Measurements from ENCODE around the gene PYCR2. TPM values are rescaled to one million over a fixed set of nuclear protein-coding genes. Genes with fewer than 3 reads are reported as not detected.
"Not testable (repeated sequence)": the region's sequence is repeated elsewhere in the genome, so short reads cannot be mapped to it uniquely, and the experiment has no call there.

Gene PYCR2
- total RNA-seq, 2 experiments from 2014 or later: 136 to 181 TPM

DNA sequence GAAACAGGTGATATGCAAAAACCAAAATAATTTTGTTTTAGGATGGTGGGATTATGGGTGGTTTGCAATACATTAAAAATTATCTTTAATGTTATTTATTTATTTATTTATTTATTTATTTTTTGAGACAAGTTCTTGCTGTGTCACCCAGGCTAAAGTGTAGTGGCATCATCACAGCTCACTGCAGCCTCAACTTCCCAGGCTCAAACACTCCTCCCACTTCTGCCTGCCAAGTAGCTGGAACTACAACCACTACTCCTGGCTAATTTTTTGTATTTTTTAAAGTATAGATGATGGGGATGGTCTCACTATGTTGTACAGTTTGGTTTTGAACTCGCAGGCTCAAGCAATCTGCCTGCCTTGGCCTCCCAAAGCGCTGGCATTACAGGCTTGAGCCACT is 6.5 kb upstream of the PYCR2 start:
- Histone ChIP-seq H3K27ac (ENCODE audit: low read depth, low read length, poor library complexity, severe bottlenecking) (no peak overlapping the region), H3K4me3 (ENCODE audit: low read depth, low read length, poor library complexity, severe bottlenecking) (no peak overlapping the region), H3K4me2 (ENCODE audit: low read length) (no peak overlapping the region), H3K79me2 (ENCODE audit: insufficient read depth, low read depth, low read length) (no peaks in the 10 kb centered on the region), H3K9me2 (ENCODE audit: insufficient read depth, low read length) (no peaks in the 10 kb centered on the region), H3K4me1 (ENCODE audit: insufficient read depth, low read length, poor library complexity, severe bottlenecking) (peaks cover 36% of the 10 kb centered on the region), H3K9me3 (ENCODE audit: low read length) (no peaks in the 10 kb centered on the region), H4K20me1 (ENCODE audit: insufficient read depth, low read length) (no peaks in the 10 kb centered on the region), H2AFZ (ENCODE audit: low read length) (peak overlapping the region; percentile 93; the same call in 1 of the 2 replicates), H3K36me3 (ENCODE audit: insufficient read depth, low read length) (no peaks in the 10 kb centered on the region)
- no peak for TF ChIP-seq CTCF (conservative IDR thresholded peaks at IDR 0.05; ENCODE audit: low read length)
- no peak for TF ChIP-seq EZH2phosphoT487 (IDR thresholded peaks at IDR 0.05; ENCODE audit: borderline replicate concordance, low read depth, low read length)
- no TSS peak for BruUV-seq (replicated peaks)
- no peak for DNase-seq (ENCODE audit: low spot score)
- POLR2A ChIA-PET: interaction anchor here (0.7 to 2.3 kb wide), 9 partner anchors 10 to 427 kb away, joined by 3 to 10 read pairs (median 4); partner anchors contain the start of genes LEFTY2 and SRP9
- intact Hi-C loops (cut with micrococcal nuclease; ENCODE audit: unreplicated experiment): no loop called here
- CTCF ChIA-PET (ENCODE audit: unreplicated experiment): interaction anchor here (1.4 kb wide), 1 partner anchor 10 kb away, joined by 5 read pairs; the partner anchor contains the start of gene LEFTY2

- peaks cover 45% of the 10 kb centered on the region for H3K4me1 ChIP-seq (ENCODE audit: insufficient read depth, low read length, poor library complexity, severe bottlenecking)
- not testable (repeated sequence) for BruUV-seq (replicated peaks); H3K79me2 ChIP-seq (ENCODE audit: insufficient read depth, low read depth, low read length); H3K4me3 ChIP-seq (ENCODE audit: low read depth, low read length, poor library complexity, severe bottlenecking); H3K36me3 ChIP-seq (ENCODE audit: insufficient read depth, low read length); H2AFZ ChIP-seq (ENCODE audit: low read length); H4K20me1 ChIP-seq (ENCODE audit: insufficient read depth, low read length); H3K27ac ChIP-seq (ENCODE audit: low read depth, low read length, poor library complexity, severe bottlenecking); DNase-seq (ENCODE audit: low spot score); H3K4me2 ChIP-seq (ENCODE audit: low read length); H3K9me3 ChIP-seq (ENCODE audit: low read length); H3K9me2 ChIP-seq (ENCODE audit: insufficient read depth, low read length)
- intact Hi-C loops (cut with micrococcal nuclease; ENCODE audit: unreplicated experiment): loop anchor here (10.0 kb wide), 1 partner anchor 725 kb away; no protein-coding TSS in a partner anchor
- ChIA-PET POLR2A (interaction anchor here (0.6 to 1.7 kb wide), 5 partner anchors 9 to 275 kb away, joined by 4 to 6 read pairs (median 4); partner anchors contain the start of gene TMEM63A), CTCF (ENCODE audit: unreplicated experiment) (interaction anchor here (1.4 kb wide), 1 partner anchor 11 kb away, joined by 5 read pairs; the partner anchor contains the start of gene LEFTY2)
Measured at GRCh38 chr1:225929462-225929861, 5.4 kb upstream of the PYCR2 start.

GRCh38 chr1:225928186-225929175 is 4.4 kb upstream of the PYCR2 start:
- POLR2A ChIA-PET: no interaction called here
- H3K4me1 ChIP-seq (ENCODE audit: insufficient read depth, low read length, poor library complexity, severe bottlenecking): peaks cover 45% of the 10 kb centered on the region

More at GRCh38 chr1:225928186-225929175, 4.4 kb upstream of the PYCR2 start:
- Histone ChIP-seq H3K79me2 (ENCODE audit: insufficient read depth, low read depth, low read length) (peaks cover 5% of the 10 kb centered on the region), H3K9me3 (ENCODE audit: low read length) (no peaks in the 10 kb centered on the region), H4K20me1 (ENCODE audit: insufficient read depth, low read length) (no peaks in the 10 kb centered on the region), H2AFZ (ENCODE audit: low read length) (peak overlapping the region; percentile 78), H3K4me2 (ENCODE audit: low read length) (no peak overlapping the region), H3K27ac (ENCODE audit: low read depth, low read length, poor library complexity, severe bottlenecking) (peak overlapping the region; percentile 6), H3K4me3 (ENCODE audit: low read depth, low read length, poor library complexity, severe bottlenecking) (no peak overlapping the region), H3K9me2 (ENCODE audit: insufficient read depth, low read length) (no peaks in the 10 kb centered on the region), H3K36me3 (ENCODE audit: insufficient read depth, low read length) (no peaks in the 10 kb centered on the region)
- CTCF ChIA-PET (ENCODE audit: unreplicated experiment): interaction anchor here (1.0 kb wide), 1 partner anchor 8 kb away, joined by 3 read pairs; no protein-coding TSS in a partner anchor
- intact Hi-C loops (cut with micrococcal nuclease; ENCODE audit: unreplicated experiment): loop anchor here (10.0 kb wide), 1 partner anchor 726 kb away; no protein-coding TSS in a partner anchor
- no TSS peak for BruUV-seq (replicated peaks)
- no peak for TF ChIP-seq EZH2phosphoT487 (IDR thresholded peaks at IDR 0.05; ENCODE audit: borderline replicate concordance, low read depth, low read length)
- TF ChIP-seq CTCF (conservative IDR thresholded peaks at IDR 0.05; ENCODE audit: low read length): no peak
- DNase-seq (ENCODE audit: low spot score): no peak
